GM18951 (cell line): ENCODE measurements around the gene C1GALT1.
"Not testable (repeated sequence)": the region's sequence is repeated elsewhere in the genome, so short reads cannot be mapped to it uniquely, and the experiment has no call there.

Source experiments
- POLR2A ChIP-seq: IDR thresholded peaks from 4 replicates; pipeline ENCODE4 v1.6.1; 2011; ENCODE audit warnings: mild to moderate bottlenecking; ENCODE audit not compliant: insufficient read length, insufficient read depth; ENCODE audit errors: extremely low read depth
- in situ Hi-C: fragments of 300-500 bp; cut with MboI; formaldehyde crosslinking; loops from one replicate; pipeline ENCODE4 v1.12.0; 2022; ENCODE audit warnings: low sequenced_read_pairs, mixed read lengths, inconsistent platforms; ENCODE audit not compliant: unreplicated experiment

Gene C1GALT1

GRCh38 chr7:7178906-7179305 is 3.4 kb upstream of the C1GALT1 start:
- no peak for TF ChIP-seq POLR2A
- in situ Hi-C loops = no loop called here

GRCh38 chr7:7180725-7181449 is 1.5 kb upstream of the C1GALT1 start:
- no peak for TF ChIP-seq POLR2A
- in situ Hi-C loops = no loop called here

- TF ChIP-seq POLR2A = no peak
- in situ Hi-C loops = no loop called here
Observed at GRCh38 chr7:7181519-7182155, 707 bp upstream of the C1GALT1 start.

DNA sequence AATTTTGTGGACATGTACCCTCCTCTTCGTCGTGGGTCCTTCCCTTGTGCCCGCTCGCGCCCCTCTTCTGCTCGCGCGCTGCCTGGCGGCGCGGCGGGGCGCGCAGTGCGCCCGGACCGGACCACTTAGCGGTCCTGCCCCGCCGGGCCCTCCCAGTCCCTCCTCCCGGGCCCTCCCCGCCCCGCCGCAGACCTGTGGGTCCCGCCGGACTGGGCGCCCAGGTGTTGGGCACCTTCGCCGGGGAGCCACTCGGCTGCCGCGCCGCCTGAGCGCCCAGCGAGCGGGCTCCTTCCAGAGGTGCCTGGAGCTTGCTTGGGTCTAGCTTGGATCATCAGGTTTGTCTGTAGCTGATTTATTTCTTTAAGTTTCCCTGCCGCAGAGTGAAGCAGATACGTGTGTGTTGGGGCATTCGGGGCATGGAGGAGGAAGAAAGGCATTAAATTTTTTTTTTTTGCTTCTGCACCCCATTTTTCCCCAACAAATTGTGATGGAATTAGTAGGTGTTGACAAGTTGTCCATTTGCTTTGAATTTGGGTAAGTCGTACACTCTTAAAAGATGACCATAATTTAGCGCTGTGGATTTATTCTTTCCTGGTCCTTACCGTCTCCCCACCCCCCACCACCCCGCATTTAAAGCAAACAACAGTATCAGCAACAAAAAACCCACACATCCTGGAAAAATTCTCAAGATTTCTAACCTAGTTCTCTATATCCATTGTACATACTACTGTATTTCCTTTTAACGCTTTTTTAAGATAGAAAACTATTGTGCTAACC is 905 bp downstream of the C1GALT1 start:
- TF ChIP-seq POLR2A = no peak
- in situ Hi-C loops = no loop called here

DNA sequence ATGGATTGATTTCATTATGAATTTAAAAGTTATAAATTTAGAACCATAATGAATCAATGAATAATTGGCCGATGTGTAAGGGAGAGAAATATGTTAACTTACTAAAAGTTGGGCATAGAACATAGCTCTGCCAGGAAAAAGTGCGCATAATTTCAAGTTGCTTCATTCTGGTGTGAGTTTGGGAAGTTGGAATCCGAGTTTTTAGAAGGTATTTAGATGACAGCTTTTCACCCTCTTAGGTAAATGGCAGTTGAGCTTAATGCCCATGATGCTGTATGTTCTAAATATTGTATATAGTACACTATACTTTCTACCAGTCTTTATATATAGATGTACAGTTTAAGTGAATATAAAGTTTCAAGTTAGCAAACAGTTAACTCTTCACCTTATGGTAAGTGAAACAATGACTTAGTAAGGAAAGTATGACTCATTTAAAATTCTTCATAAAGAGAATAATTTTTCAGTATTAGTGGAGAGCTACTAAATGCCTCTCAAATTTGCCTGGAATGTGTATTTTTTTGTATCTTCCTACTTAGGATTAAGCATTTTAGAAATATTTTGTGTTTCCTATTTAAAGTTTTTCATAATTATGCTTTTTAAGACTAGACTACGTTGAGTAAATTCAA is 1.6 kb downstream of the C1GALT1 start:
- TF ChIP-seq POLR2A = no peak
- in situ Hi-C loops = no loop called here

DNA sequence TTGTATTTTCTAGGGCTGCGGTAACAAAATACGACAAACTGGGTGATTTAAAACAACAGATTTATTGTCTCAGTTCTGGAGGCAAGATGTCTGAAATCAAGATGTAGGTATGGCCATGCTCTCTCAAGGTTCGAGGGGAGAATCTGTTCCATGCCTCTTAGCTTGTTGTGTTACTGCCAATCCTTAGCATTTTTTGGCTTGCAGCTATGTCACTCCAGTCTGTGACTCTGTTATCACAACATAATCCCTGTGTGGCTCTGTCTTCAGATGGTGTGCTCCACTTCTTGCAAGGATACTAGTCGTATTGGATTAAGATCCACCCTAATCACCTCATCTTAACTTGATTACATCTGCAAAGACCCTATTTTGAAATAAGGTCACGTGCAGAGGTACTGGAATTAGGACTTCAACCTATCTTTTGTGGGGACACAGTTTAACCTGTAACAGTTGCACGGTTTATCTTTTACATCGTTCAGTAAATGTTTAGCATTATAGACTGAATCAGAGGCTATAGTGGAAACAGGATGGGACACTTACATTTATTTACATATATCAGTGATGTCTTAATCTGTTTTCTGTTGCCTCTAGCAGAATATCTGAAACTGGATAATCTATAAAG is 3.1 kb downstream of the C1GALT1 start:
- no peak for TF ChIP-seq POLR2A
- in situ Hi-C loops = no loop called here

DNA sequence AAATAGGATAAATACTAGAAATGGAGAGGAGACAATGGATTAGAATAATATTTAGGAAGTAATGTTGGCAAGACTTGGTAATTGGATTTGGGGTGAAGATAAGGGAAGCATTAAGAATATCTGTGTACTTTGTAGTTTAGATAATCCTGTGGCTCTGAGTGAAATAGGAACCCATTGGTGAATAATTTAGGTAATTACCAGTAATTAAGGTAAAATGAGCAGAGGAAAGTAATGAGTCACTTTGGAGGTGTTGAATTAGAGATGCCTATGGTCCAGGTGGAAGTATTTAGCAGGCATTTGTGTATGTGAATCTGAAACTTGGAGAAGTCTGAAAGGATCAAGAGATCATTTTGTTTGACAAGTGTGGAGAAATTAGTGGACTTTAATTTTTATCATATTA is 5.7 kb downstream of the C1GALT1 start:
- in situ Hi-C loops = no loop called here
- TF ChIP-seq POLR2A = no peak

GRCh38 chr7:7188742-7189141 is 6.4 kb downstream of the C1GALT1 start:
- in situ Hi-C loops = no loop called here
- no peak for TF ChIP-seq POLR2A

GRCh38 chr7:7190142-7190541 is 7.8 kb downstream of the C1GALT1 start:
- TF ChIP-seq POLR2A = no peak
- in situ Hi-C loops = no loop called here

- no peak for TF ChIP-seq POLR2A
- in situ Hi-C loops = no loop called here
Observed at GRCh38 chr7:7191137-7191536, 8.8 kb downstream of the C1GALT1 start.

- in situ Hi-C loops = not testable (repeated sequence)
Observed at GRCh38 chr7:7192798-7193788, 10.7 kb downstream of the C1GALT1 start.

- in situ Hi-C loops = not testable (repeated sequence)
Observed at GRCh38 chr7:7199592-7199991, 17.2 kb downstream of the C1GALT1 start.

GRCh38 chr7:7200255-7200654 is 17.9 kb downstream of the C1GALT1 start:
- in situ Hi-C loops = not testable (repeated sequence)
